Measurements from ENCODE around the gene ZNHIT6. TPM values are rescaled to one million over a fixed set of nuclear protein-coding genes. Genes with fewer than 3 reads are reported as not detected.

ZNHIT6 gene
- total and polyA plus RNA-seq, 2 of the 8 experiments (the other 6 are each of a cell fraction or from before 2014, with no cell fraction given), result 5.9 to 17.2 TPM

- Histone ChIP-seq H2AK5ac (ENCODE audit: low read depth, low read length) (peak overlapping the region; percentile 69), H3K9me3 (ENCODE audit: insufficient read depth in 2 of 2, low read depth in 1 of 2, low read length in 1 of 2) (no peaks in the 10 kb centered on the region), H4K8ac (ENCODE audit: extremely low read depth, insufficient read depth, low read length) (no peak overlapping the region), H2BK5ac (ENCODE audit: low read depth, low read length) (peak overlapping the region; percentile 75), H3K4me2 (ENCODE audit: insufficient read depth in 1 of 2, low read depth in 2 of 2, low read length in 2 of 2) (peak overlapping the region; percentile 44 to 59), H3K4me3 (ENCODE audit: extremely low read depth in 1 of 4, insufficient read depth in 2 of 4, low read depth in 3 of 4, low read length in 4 of 4) (peak overlapping the region in 1 of 4 experiments; percentile 21; a peak in 2 of 8 replicates), H3K36me3 (ENCODE audit: control insufficient read depth in 2 of 4, insufficient read depth in 4 of 4, low read length in 3 of 4) (no peaks in the 10 kb centered on the region), H3K56ac (replicated peaks; ENCODE audit: insufficient read length, low read depth, low read length) (peak overlapping the region; percentile 55), H3K4ac (replicated peaks; ENCODE audit: insufficient read length, low read depth, low read length) (peak overlapping the region; percentile 73), H3K27ac (ENCODE audit: low read depth, low read length) (peak overlapping the region; percentile 70; the same call in 1 of the 2 replicates), H3K79me2 (ENCODE audit: control insufficient read depth in 1 of 2, insufficient read depth in 2 of 2, low read length in 2 of 2) (no peaks in the 10 kb centered on the region), H4K20me1 (replicated peaks in 1 of 2; ENCODE audit: control insufficient read depth in 1 of 2, insufficient read depth in 2 of 2, low read length in 2 of 2) (no peaks in the 10 kb centered on the region), H3K23ac (ENCODE audit: insufficient read length) (no peak overlapping the region), H3K4me1 (replicated peaks in 1 of 4; ENCODE audit: control insufficient read depth in 3 of 4, insufficient read depth in 4 of 4, low read length in 3 of 4) (peaks cover 9 to 19% (median 14%) of the 10 kb centered on the region in 4 experiments), H2BK12ac (ENCODE audit: low read depth, low read length) (peak overlapping the region; percentile 99), H2BK120ac (replicated peaks; ENCODE audit: low read depth, low read length) (peak overlapping the region; percentile 97), H3K18ac (ENCODE audit: extremely low read depth, low read length) (peak overlapping the region; percentile 96), H3K14ac (ENCODE audit: insufficient read length) (no peak overlapping the region), H2AFZ (ENCODE audit: low read length) (0 out of 2 replicates have a peak overlapping the region, but pooled peaks have one; percentile 33), H3K27me3 (replicated peaks in 1 of 4; ENCODE audit: control insufficient read depth in 3 of 4, extremely low read depth in 1 of 4, insufficient read depth in 3 of 4, low read length in 3 of 4) (no peaks in the 10 kb centered on the region; a peak in 1 of 7 replicates), H4K91ac (replicated peaks; ENCODE audit: insufficient read length, low read length) (peak overlapping the region; percentile 88), H4K5ac (ENCODE audit: insufficient read length, low read depth, low read length) (peak overlapping the region; percentile 85), H3K9ac (replicated peaks in 1 of 4; ENCODE audit: extremely low read depth in 1 of 4, low read depth in 3 of 4, low read length in 3 of 4) (no peak overlapping the region; a peak in 1 of 7 replicates), H2BK15ac (ENCODE audit: low read length) (no peak overlapping the region), H3K23me2 (ENCODE audit: low read depth, low read length) (peaks cover 2% of the 10 kb centered on the region), H3K79me1 (ENCODE audit: low read depth, low read length) (no peaks in the 10 kb centered on the region), H2BK20ac (ENCODE audit: low read length) (peak overlapping the region; percentile 16)
- CTCF ChIA-PET (ENCODE audit: partially characterized antibody), result interaction anchor here (0.6 to 2.9 kb wide), 10 partner anchors 10 to 305 kb away, joined by 3 to 13 read pairs (median 4); partner anchors contain the start of gene CCN1
- POLR2A ChIA-PET (ENCODE audit: partially characterized antibody), result interaction anchor here (0.7 to 13.5 kb wide), 12 partner anchors 10 to 101 kb away, joined by 3 to 311 read pairs (median 4); partner anchors contain the start of genes CCN1 and ZNHIT6
- WGBS, 2 experiments (ENCODE audit: extremely low coverage in 1 of 2, insufficient coverage in 1 of 2, insufficient read length in 1 of 2, insufficient replicate concordance in 2 of 2, low coverage in 1 of 2, low lambda C conversion rate in 2 of 2, missing lambda C conversion rate in 1 of 2), result 31% methylated on average over 10 of the region's 10 CpGs; no CpG with 5 or more reads in 1 of the 2 experiments
- DNase-seq (ENCODE audit: low read depth in 1 of 2, low spot score in 2 of 2) (peak; percentile 77 to 93), FAIRE-seq (peak; percentile 96)
- TF ChIP-seq EGR1 (IDR thresholded peaks at IDR 0.05; ENCODE audit: borderline replicate concordance, low read depth, low read length) (peak; percentile 56), POU5F1 (IDR thresholded peaks at IDR 0.05; ENCODE audit: low read depth, low read length) (0 out of 2 replicates have a peak, but pooled peaks have one; percentile 19), CTCF (IDR thresholded peaks at IDR 0.05; ENCODE audit: control extremely low read depth in 1 of 3, insufficient read depth in 1 of 3, low read depth in 1 of 3, low read length in 3 of 3) (no peak), JUN (IDR thresholded peaks at IDR 0.05; ENCODE audit: low read depth, low read length) (peak; percentile 98), HDAC6 (IDR thresholded peaks at IDR 0.05; ENCODE audit: low read depth, low read length) (no peak), SIRT6 (IDR thresholded peaks at IDR 0.05; ENCODE audit: low read length) (no peak), SRF (IDR thresholded peaks at IDR 0.05; ENCODE audit: low read depth, low read length) (0 out of 2 replicates have a peak, but pooled peaks have one; percentile 17), ASH2L (IDR thresholded peaks at IDR 0.05; ENCODE audit: low read length) (peak; percentile 92), POLR2A (IDR thresholded peaks at IDR 0.05; ENCODE audit: control extremely low read depth in 1 of 2, low read depth in 2 of 2, low read length in 2 of 2) (peak in 1 of 2 experiments; percentile 66; a peak in 2 of 3 replicates)
Observed at GRCh38 chr1:85607126-85607920, 100.9 kb downstream of the ZNHIT6 start.
